Measurements from ENCODE around the gene MSMP. TPM values are rescaled to one million over a fixed set of nuclear protein-coding genes. Genes with fewer than 3 reads are reported as not detected.

Gene MSMP
- not detected for total RNA-seq

GRCh38 chr9:35754264-35754663 is at the start of gene MSMP:
TSS of gene MSMP (minus strand) at chr9:35754276. CDS start at chr9:35754129, 147 bp downstream.
- no peak for DNase-seq

GRCh38 chr9:35801328-35802128 is 47.5 kb upstream of the MSMP start:
- no peak for DNase-seq

- DNase-seq: no peak
Measured at GRCh38 chr9:35800530-35800929, 46.5 kb upstream of the MSMP start.

- DNase-seq: no peak
Measured at GRCh38 chr9:35798658-35799374, 44.7 kb upstream of the MSMP start.

- DNase-seq: no peak
Measured at GRCh38 chr9:35797311-35798109, 43.4 kb upstream of the MSMP start.

GRCh38 chr9:35795695-35796094 is 41.6 kb upstream of the MSMP start:
- DNase-seq: no peak

GRCh38 chr9:35793461-35793860 is 39.4 kb upstream of the MSMP start:
- DNase-seq: no peak

- DNase-seq: no peak
Measured at GRCh38 chr9:35792826-35793225, 38.8 kb upstream of the MSMP start.

GRCh38 chr9:35792024-35792813 is 38.1 kb upstream of the MSMP start:
- no peak for DNase-seq

- DNase-seq: peak; percentile 8
Measured at GRCh38 chr9:35791297-35791921, 37.3 kb upstream of the MSMP start, which contains the start of gene NPR2. TSS of gene NPR2 (plus strand) at chr9:35791591. CDS start at chr9:35792409, 818 bp downstream.

- DNase-seq: peak; percentile 94
Measured at GRCh38 chr9:35790385-35791296, 36.6 kb upstream of the MSMP start.

- no peak for DNase-seq
Measured at GRCh38 chr9:35790025-35790384, 35.9 kb upstream of the MSMP start.

GRCh38 chr9:35789541-35789940 is 35.5 kb upstream of the MSMP start:
- no peak for DNase-seq

- DNase-seq: no peak
Measured at GRCh38 chr9:35783418-35783817, 29.3 kb upstream of the MSMP start.

- DNase-seq: no peak
Measured at GRCh38 chr9:35781066-35781465, 27.0 kb upstream of the MSMP start.

- DNase-seq: no peak
Measured at GRCh38 chr9:35778496-35778895, 24.4 kb upstream of the MSMP start.

- DNase-seq: no peak
Measured at GRCh38 chr9:35776018-35776417, 21.9 kb upstream of the MSMP start.

GRCh38 chr9:35774907-35775635 is 21.0 kb upstream of the MSMP start:
- no peak for DNase-seq

- DNase-seq: no peak
Measured at GRCh38 chr9:35771943-35772342, 17.9 kb upstream of the MSMP start.

GRCh38 chr9:35771534-35771933 is 17.5 kb upstream of the MSMP start:
- DNase-seq: no peak

Measured in skin of body (tissue), 2 donors.